ENCODE measurements around the gene USP3. TPM values are rescaled to one million over a fixed set of nuclear protein-coding genes. Genes with fewer than 3 reads are reported as not detected.
A peak's percentile ranks its signal among the peaks of the same experiment; 100 is the strongest.

USP3 gene
- total and polyA plus RNA-seq, 11 donors: 7.1 to 30.8 (median 18.4) TPM

- Histone ChIP-seq H3K4me3 (peak overlapping the region; percentile 49 to 95 (median 80)), H3K9me3 (no peaks in the 10 kb centered on the region), H3K36me3 (no peaks in the 10 kb centered on the region), H3K27me3 (no peaks in the 10 kb centered on the region), H3K27ac (peak overlapping the region; percentile 94 to 99 (median 98)), H3K4me1 (peaks cover 3 to 82% (median 51%) of the 10 kb centered on the region in 12 donors)
- peak; percentile 87 to 94 (median 91) for DNase-seq
- no peak for TF ChIP-seq CTCF (IDR thresholded peaks at IDR 0.05)
- no peak for TF ChIP-seq POLR2A (IDR thresholded peaks at IDR 0.05)
- intact Hi-C loops (cut with DNase I): loop anchor here in 9 of 10 donors (5.0 to 10.0 kb wide), 4 partner anchors 52 to 954 kb away; partner anchors contain the start of gene FBXL22 (in 8 of the 9)
- 36 to 54% (median 42%) methylated on average over 34 of the region's 34 CpGs for WGBS, 4 donors
- ATAC-seq: peak; percentile 29 to 70 (median 63)
Measured at GRCh38 chr15:63502843-63503738, 1.3 kb upstream of the USP3 start.

DNA sequence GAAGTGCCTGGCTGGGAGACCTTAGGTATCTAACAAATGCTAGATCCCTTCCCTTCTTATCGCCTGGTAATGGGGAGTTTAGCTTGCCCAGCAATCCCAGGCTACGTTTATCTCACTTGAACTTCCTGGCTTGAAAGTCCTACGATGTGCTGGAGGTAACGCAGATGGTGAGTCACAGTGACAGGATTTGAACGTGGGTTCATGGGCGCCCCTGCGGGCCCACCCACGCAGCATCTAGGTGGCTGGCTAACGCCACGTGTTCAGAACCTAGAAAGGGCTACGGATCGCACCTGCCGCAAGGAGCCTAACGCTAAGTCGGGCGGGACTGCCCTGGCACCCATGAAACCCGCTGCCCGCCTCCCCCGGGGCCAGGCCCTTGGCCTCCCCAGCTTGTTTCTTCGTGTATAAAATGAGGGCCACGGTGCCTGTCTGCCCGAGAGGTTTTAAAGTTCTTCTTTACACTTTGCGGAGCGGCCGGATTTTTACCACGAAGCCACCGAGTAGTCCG, 600 bp upstream of the USP3 start:
- peaks cover 3 to 82% (median 57%) of the 10 kb centered on the region in 12 donors for H3K4me1 ChIP-seq
- peak overlapping the region; percentile 94 to 99 (median 98) for H3K27ac ChIP-seq
- TF ChIP-seq POLR2A (IDR thresholded peaks at IDR 0.05) (no peak), CTCF (IDR thresholded peaks at IDR 0.05) (no peak)
- H3K9me3 ChIP-seq: no peaks in the 10 kb centered on the region
- intact Hi-C loops (cut with DNase I): loop anchor here in 9 of 10 donors (5.0 to 10.0 kb wide), 4 partner anchors 51 to 954 kb away; partner anchors contain the start of gene FBXL22 (in 8 of the 9)
- DNase-seq (peak in 3 of 5 donors; percentile 62 to 76 (median 64)), ATAC-seq (peak; percentile 25 to 57 (median 46))
- no peaks in the 10 kb centered on the region for H3K27me3 ChIP-seq
- no peaks in the 10 kb centered on the region for H3K36me3 ChIP-seq
- H3K4me3 ChIP-seq: peak overlapping the region; percentile 49 to 95 (median 80)
- WGBS, 4 donors: 0 to 2% (median 1%) methylated on average over 16 to 28 of the region's 28 CpGs

- 0 to 1% (median 1%) methylated on average over 37 to 79 of the region's 79 CpGs for WGBS, 4 donors
- Histone ChIP-seq H3K4me3 (peak overlapping the region; percentile 53 to 95 (median 80)), H3K27me3 (no peaks in the 10 kb centered on the region), H3K36me3 (no peaks in the 10 kb centered on the region), H3K4me1 (peaks cover 3 to 82% (median 71%) of the 10 kb centered on the region in 12 donors), H3K27ac (peak overlapping the region; percentile 85 to 99 (median 98)), H3K9me3 (no peaks in the 10 kb centered on the region)
- intact Hi-C loops (cut with DNase I): loop anchor here (5.0 to 10.0 kb wide), 5 partner anchors 47 to 952 kb away; partner anchors contain the start of gene FBXL22 (in 8 of the 10)
- TF ChIP-seq POLR2A (IDR thresholded peaks at IDR 0.05): peak in 1 of 2 donors; percentile 15
- peak in 7 of 12 donors; percentile 9 to 32 (median 12) for TF ChIP-seq CTCF (IDR thresholded peaks at IDR 0.05)
- DNase-seq: peak; percentile 53 to 79 (median 61)
- ATAC-seq: peak in 2 of 4 donors; percentile 0 to 4
Measured at GRCh38 chr15:63504979-63505841, 817 bp downstream of the USP3 start.

Data from heart left ventricle (tissue), 16 donors.